ENCODE results near the gene RCN1. TPM values are rescaled to one million over a fixed set of nuclear protein-coding genes. Genes with fewer than 3 reads are reported as not detected.

The RCN1 gene
- total RNA-seq, 1 donor from 2014 or later = 545 TPM

GRCh38 chr11:32113920-32114203, 23.0 kb downstream of the RCN1 start:
- H3K4me3 Mint-ChIP-seq (ENCODE audit: unreplicated experiment) = no peak overlapping the region

GRCh38 chr11:32115446-32115845, 24.6 kb downstream of the RCN1 start:
- H2AFZ ChIP-seq (ENCODE audit: low read depth, low read length) = no peak overlapping the region
- no peaks in the 10 kb centered on the region for H4K20me1 ChIP-seq (ENCODE audit: insufficient read depth, low read length)
- peaks cover 7% of the 10 kb centered on the region for H3K4me1 ChIP-seq (ENCODE audit: insufficient read depth, low read length)
- H3K4me2 ChIP-seq (ENCODE audit: low read length) = no peak overlapping the region
- H3K27me3 Mint-ChIP-seq (ENCODE audit: low read depth, unreplicated experiment) = peaks cover 13% of the 10 kb centered on the region
- H3K27ac ChIP-seq (ENCODE audit: low read depth, low read length) = no peak overlapping the region
- no peak for TF ChIP-seq EZH2 (IDR thresholded peaks at IDR 0.05; ENCODE audit: insufficient read depth, low read length)
- no peak for TF ChIP-seq CTCF (IDR thresholded peaks at IDR 0.05; ENCODE audit: insufficient read depth, low read depth, low read length)
- no peak overlapping the region for H3K27ac Mint-ChIP-seq (ENCODE audit: unreplicated experiment)
- H3K36me3 ChIP-seq (ENCODE audit: insufficient read depth, low read length) = no peaks in the 10 kb centered on the region
- no peaks in the 10 kb centered on the region for H3K79me2 ChIP-seq (ENCODE audit: insufficient read depth, low read length)
- no peaks in the 10 kb centered on the region for H3K36me3 Mint-ChIP-seq (ENCODE audit: low read depth, unreplicated experiment)
- H3K4me3 ChIP-seq (ENCODE audit: insufficient read depth, low read depth, low read length) = no peak overlapping the region
- FAIRE-seq (no peak), DNase-seq (ENCODE audit: low read depth) (no peak)
- H3K9me3 ChIP-seq (ENCODE audit: insufficient read depth, low read depth, low read length) = no peaks in the 10 kb centered on the region
- no peak overlapping the region for H3K4me3 Mint-ChIP-seq (ENCODE audit: unreplicated experiment)
- peaks cover 2% of the 10 kb centered on the region for H3K9me3 Mint-ChIP-seq (ENCODE audit: unreplicated experiment)
- H3K4me1 Mint-ChIP-seq (ENCODE audit: low read depth, unreplicated experiment) = peaks cover 9% of the 10 kb centered on the region
- H3K9ac ChIP-seq (ENCODE audit: low read length) = no peak overlapping the region
- peaks cover 4% of the 10 kb centered on the region for H3K27me3 ChIP-seq (ENCODE audit: insufficient read depth, low read length)

More at GRCh38 chr11:32113920-32114203, 23.0 kb downstream of the RCN1 start:
- DNase-seq (ENCODE audit: low read depth) (no peak), FAIRE-seq (no peak)
- Histone ChIP-seq H3K9me3 (ENCODE audit: insufficient read depth, low read depth, low read length) (no peaks in the 10 kb centered on the region), H3K9ac (ENCODE audit: low read length) (no peak overlapping the region), H3K4me1 (ENCODE audit: insufficient read depth, low read length) (peaks cover 9% of the 10 kb centered on the region), H3K79me2 (ENCODE audit: insufficient read depth, low read length) (no peaks in the 10 kb centered on the region), H3K36me3 (ENCODE audit: insufficient read depth, low read length) (no peaks in the 10 kb centered on the region), H3K4me2 (ENCODE audit: low read length) (no peak overlapping the region), H2AFZ (ENCODE audit: low read depth, low read length) (no peak overlapping the region), H3K27me3 (ENCODE audit: insufficient read depth, low read length) (peaks cover 4% of the 10 kb centered on the region), H3K4me3 (ENCODE audit: insufficient read depth, low read depth, low read length) (no peak overlapping the region), H4K20me1 (ENCODE audit: insufficient read depth, low read length) (no peaks in the 10 kb centered on the region), H3K27ac (ENCODE audit: low read depth, low read length) (no peak overlapping the region)
- H3K4me1 Mint-ChIP-seq (ENCODE audit: low read depth, unreplicated experiment) = peaks cover 15% of the 10 kb centered on the region
- no peak overlapping the region for H3K27ac Mint-ChIP-seq (ENCODE audit: unreplicated experiment)
- H3K36me3 Mint-ChIP-seq (ENCODE audit: low read depth, unreplicated experiment) = no peaks in the 10 kb centered on the region
- peaks cover 13% of the 10 kb centered on the region for H3K27me3 Mint-ChIP-seq (ENCODE audit: low read depth, unreplicated experiment)
- TF ChIP-seq EZH2 (IDR thresholded peaks at IDR 0.05; ENCODE audit: insufficient read depth, low read length) (no peak), CTCF (IDR thresholded peaks at IDR 0.05; ENCODE audit: insufficient read depth, low read depth, low read length) (no peak)
- H3K9me3 Mint-ChIP-seq (ENCODE audit: unreplicated experiment) = peaks cover 2% of the 10 kb centered on the region

GRCh38 chr11:32116668-32117067, 25.8 kb downstream of the RCN1 start:
- Histone ChIP-seq H3K4me1 (ENCODE audit: insufficient read depth, low read length) (peaks cover 7% of the 10 kb centered on the region), H2AFZ (ENCODE audit: low read depth, low read length) (no peak overlapping the region), H3K4me2 (ENCODE audit: low read length) (no peak overlapping the region), H3K4me3 (ENCODE audit: insufficient read depth, low read depth, low read length) (no peak overlapping the region), H3K9ac (ENCODE audit: low read length) (no peak overlapping the region), H3K27me3 (ENCODE audit: insufficient read depth, low read length) (peaks cover 4% of the 10 kb centered on the region), H4K20me1 (ENCODE audit: insufficient read depth, low read length) (no peaks in the 10 kb centered on the region), H3K27ac (ENCODE audit: low read depth, low read length) (no peak overlapping the region), H3K36me3 (ENCODE audit: insufficient read depth, low read length) (no peaks in the 10 kb centered on the region), H3K9me3 (ENCODE audit: insufficient read depth, low read depth, low read length) (no peaks in the 10 kb centered on the region), H3K79me2 (ENCODE audit: insufficient read depth, low read length) (no peaks in the 10 kb centered on the region)
- Mint-ChIP-seq H3K4me3 (ENCODE audit: unreplicated experiment) (no peak overlapping the region), H3K36me3 (ENCODE audit: low read depth, unreplicated experiment) (no peaks in the 10 kb centered on the region), H3K4me1 (ENCODE audit: low read depth, unreplicated experiment) (peaks cover 9% of the 10 kb centered on the region), H3K9me3 (ENCODE audit: unreplicated experiment) (peaks cover 2% of the 10 kb centered on the region), H3K27ac (ENCODE audit: unreplicated experiment) (no peak overlapping the region), H3K27me3 (ENCODE audit: low read depth, unreplicated experiment) (peaks cover 13% of the 10 kb centered on the region)
- DNase-seq (ENCODE audit: low read depth) = no peak
- no peak for FAIRE-seq
- no peak for TF ChIP-seq CTCF (IDR thresholded peaks at IDR 0.05; ENCODE audit: insufficient read depth, low read depth, low read length)
- TF ChIP-seq EZH2 (IDR thresholded peaks at IDR 0.05; ENCODE audit: insufficient read depth, low read length) = no peak

All from astrocyte (in vitro differentiated cells and primary cell).